ENCODE data around the gene RIPPLY1. TPM values are rescaled to one million over a fixed set of nuclear protein-coding genes. Genes with fewer than 3 reads are reported as not detected.

RIPPLY1 gene
- total RNA-seq, 1 experiment from 2014 or later = 0.27 TPM

DNA sequence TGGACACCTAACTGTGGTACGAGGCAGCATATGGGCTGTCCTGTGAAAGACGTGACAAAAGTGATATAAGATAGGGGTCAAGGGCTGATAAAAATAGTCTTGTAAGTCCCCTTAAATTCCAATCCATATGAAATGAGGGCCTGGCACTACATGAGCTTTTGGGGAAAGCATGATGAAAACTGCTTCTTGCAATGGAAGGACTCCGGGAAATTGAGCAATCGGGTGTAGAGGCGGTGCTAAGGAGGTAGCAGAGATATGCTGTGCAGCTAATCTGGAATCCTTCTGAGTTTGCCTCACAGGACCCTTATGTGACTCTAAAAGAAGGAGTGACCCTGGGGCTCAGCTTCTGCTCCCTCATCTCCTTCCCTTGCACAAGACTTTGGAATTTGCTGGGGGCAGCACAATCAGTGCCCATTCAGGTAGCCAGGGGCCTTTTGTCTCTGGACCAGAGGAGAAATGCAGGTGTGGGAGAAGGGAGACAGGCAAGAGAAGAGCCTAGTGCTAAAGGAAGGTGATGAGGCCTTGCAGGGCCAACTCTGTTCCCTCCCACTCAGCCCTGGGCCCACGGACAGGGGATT is 29.9 kb upstream of the RIPPLY1 start:
- BruUV-seq (replicated peaks) = no TSS peak
- H4K20me1 ChIP-seq (ENCODE audit: insufficient read depth) = no peaks in the 10 kb centered on the region
- no peaks in the 10 kb centered on the region for H3K9me3 ChIP-seq (ENCODE audit: control insufficient read depth in 1 of 2, insufficient read depth in 1 of 2, low read depth in 1 of 2, low read length in 2 of 2)
- H3K4me2 ChIP-seq (ENCODE audit: low read length) = peak overlapping the region; percentile 37
- no peak overlapping the region for H3K4me3 ChIP-seq (replicated peaks in 1 of 2; ENCODE audit: low read depth in 1 of 2, low read length in 2 of 2)
- peak; percentile 30 for ATAC-seq
- ChIA-PET CTCF (interaction anchor here (1.2 to 1.4 kb wide), 2 partner anchors 34 to 39 kb away, joined by 3 to 7 read pairs; no protein-coding TSS in a partner anchor), POLR2A (no interaction called here), RAD21 (ENCODE audit: low non-redundant PET in 1 of 2, low total read pairs in 2 of 2, uncharacterized antibody in 2 of 2, unreplicated experiment in 2 of 2) (no interaction called here)
- no peaks in the 10 kb centered on the region for H3K27me3 ChIP-seq (ENCODE audit: insufficient read depth, low read length)
- intact Hi-C loops (cut with micrococcal nuclease) = no loop called here
- H3K4me1 ChIP-seq (ENCODE audit: control insufficient read depth in 1 of 2, insufficient read depth in 2 of 2, low read length in 2 of 2) = peaks cover 28 to 38% of the 10 kb centered on the region in 2 experiments
- H3K79me2 ChIP-seq (ENCODE audit: insufficient read depth, low read length) = no peaks in the 10 kb centered on the region
- H3K27ac ChIP-seq (ENCODE audit: low read depth, low read length) = peak overlapping the region; percentile 32; the same call in 1 of the 2 replicates
- H3K9me2 ChIP-seq (ENCODE audit: insufficient read depth) = no peaks in the 10 kb centered on the region
- no peaks in the 10 kb centered on the region for H3K36me3 ChIP-seq (ENCODE audit: control insufficient read depth in 1 of 2, insufficient read depth in 2 of 2, low read length in 2 of 2)
- no peak for DNase-seq (ENCODE audit: low read depth, low spot score)
- TF ChIP-seq RAD21 (IDR thresholded peaks at IDR 0.05; ENCODE audit: low read depth) = no peak
- no peak for TF ChIP-seq JUND (IDR thresholded peaks at IDR 0.05)
- TF ChIP-seq CBX3 (IDR thresholded peaks at IDR 0.05; ENCODE audit: low read depth) = no peak
- TF ChIP-seq, protein P1, sequence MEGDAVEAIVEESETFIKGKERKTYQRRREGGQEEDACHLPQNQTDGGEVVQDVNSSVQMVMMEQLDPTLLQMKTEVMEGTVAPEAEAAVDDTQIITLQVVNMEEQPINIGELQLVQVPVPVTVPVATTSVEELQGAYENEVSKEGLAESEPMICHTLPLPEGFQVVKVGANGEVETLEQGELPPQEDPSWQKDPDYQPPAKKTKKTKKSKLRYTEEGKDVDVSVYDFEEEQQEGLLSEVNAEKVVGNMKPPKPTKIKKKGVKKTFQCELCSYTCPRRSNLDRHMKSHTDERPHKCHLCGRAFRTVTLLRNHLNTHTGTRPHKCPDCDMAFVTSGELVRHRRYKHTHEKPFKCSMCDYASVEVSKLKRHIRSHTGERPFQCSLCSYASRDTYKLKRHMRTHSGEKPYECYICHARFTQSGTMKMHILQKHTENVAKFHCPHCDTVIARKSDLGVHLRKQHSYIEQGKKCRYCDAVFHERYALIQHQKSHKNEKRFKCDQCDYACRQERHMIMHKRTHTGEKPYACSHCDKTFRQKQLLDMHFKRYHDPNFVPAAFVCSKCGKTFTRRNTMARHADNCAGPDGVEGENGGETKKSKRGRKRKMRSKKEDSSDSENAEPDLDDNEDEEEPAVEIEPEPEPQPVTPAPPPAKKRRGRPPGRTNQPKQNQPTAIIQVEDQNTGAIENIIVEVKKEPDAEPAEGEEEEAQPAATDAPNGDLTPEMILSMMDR (IDR thresholded peaks at IDR 0.05 in 2 of 3, conservative IDR thresholded peaks at IDR 0.05 in 1 of 3; ENCODE audit: borderline replicate concordance in 1 of 3, insufficient read depth in 1 of 3, low read depth in 2 of 3, low read length in 2 of 3) = no peak
- no peak for TF ChIP-seq SP1 (IDR thresholded peaks at IDR 0.05; ENCODE audit: low read depth)
- TF ChIP-seq, protein P2, sequence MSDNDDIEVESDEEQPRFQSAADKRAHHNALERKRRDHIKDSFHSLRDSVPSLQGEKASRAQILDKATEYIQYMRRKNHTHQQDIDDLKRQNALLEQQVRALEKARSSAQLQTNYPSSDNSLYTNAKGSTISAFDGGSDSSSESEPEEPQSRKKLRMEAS (IDR thresholded peaks at IDR 0.05) = no peak
- TF ChIP-seq EZH2 (IDR thresholded peaks at IDR 0.05) = no peak
- TF ChIP-seq POLR2A (IDR thresholded peaks at IDR 0.05; ENCODE audit: borderline replicate concordance, extremely low read depth, insufficient read depth, insufficient read length) = no peak
- TF ChIP-seq FOSL1 (IDR thresholded peaks at IDR 0.05; ENCODE audit: low read depth) = no peak
- TF ChIP-seq ELF1 (IDR thresholded peaks at IDR 0.05; ENCODE audit: borderline replicate concordance, low read depth) = no peak
- TF ChIP-seq, protein P3, sequence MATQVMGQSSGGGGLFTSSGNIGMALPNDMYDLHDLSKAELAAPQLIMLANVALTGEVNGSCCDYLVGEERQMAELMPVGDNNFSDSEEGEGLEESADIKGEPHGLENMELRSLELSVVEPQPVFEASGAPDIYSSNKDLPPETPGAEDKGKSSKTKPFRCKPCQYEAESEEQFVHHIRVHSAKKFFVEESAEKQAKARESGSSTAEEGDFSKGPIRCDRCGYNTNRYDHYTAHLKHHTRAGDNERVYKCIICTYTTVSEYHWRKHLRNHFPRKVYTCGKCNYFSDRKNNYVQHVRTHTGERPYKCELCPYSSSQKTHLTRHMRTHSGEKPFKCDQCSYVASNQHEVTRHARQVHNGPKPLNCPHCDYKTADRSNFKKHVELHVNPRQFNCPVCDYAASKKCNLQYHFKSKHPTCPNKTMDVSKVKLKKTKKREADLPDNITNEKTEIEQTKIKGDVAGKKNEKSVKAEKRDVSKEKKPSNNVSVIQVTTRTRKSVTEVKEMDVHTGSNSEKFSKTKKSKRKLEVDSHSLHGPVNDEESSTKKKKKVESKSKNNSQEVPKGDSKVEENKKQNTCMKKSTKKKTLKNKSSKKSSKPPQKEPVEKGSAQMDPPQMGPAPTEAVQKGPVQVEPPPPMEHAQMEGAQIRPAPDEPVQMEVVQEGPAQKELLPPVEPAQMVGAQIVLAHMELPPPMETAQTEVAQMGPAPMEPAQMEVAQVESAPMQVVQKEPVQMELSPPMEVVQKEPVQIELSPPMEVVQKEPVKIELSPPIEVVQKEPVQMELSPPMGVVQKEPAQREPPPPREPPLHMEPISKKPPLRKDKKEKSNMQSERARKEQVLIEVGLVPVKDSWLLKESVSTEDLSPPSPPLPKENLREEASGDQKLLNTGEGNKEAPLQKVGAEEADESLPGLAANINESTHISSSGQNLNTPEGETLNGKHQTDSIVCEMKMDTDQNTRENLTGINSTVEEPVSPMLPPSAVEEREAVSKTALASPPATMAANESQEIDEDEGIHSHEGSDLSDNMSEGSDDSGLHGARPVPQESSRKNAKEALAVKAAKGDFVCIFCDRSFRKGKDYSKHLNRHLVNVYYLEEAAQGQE (IDR thresholded peaks at IDR 0.05; ENCODE audit: low read depth) = no peak
- TF ChIP-seq CEBPB (IDR thresholded peaks at IDR 0.05; ENCODE audit: low read depth) = no peak
- no peak for TF ChIP-seq ZNF274 (IDR thresholded peaks at IDR 0.05; ENCODE audit: low read depth, low read length)
- H2AFZ ChIP-seq (ENCODE audit: low read depth, low read length, poor library complexity, severe bottlenecking) = no peak overlapping the region
- H3K9ac ChIP-seq (ENCODE audit: low read length) = no peak overlapping the region

All from HCT116 (cell line).